Measurements from ENCODE around the gene DCST2. TPM values are rescaled to one million over a fixed set of nuclear protein-coding genes. Genes with fewer than 3 reads are reported as not detected.

The DCST2 gene
- total RNA-seq, 1 experiment from 2014 or later: 0.61 TPM

DNA sequence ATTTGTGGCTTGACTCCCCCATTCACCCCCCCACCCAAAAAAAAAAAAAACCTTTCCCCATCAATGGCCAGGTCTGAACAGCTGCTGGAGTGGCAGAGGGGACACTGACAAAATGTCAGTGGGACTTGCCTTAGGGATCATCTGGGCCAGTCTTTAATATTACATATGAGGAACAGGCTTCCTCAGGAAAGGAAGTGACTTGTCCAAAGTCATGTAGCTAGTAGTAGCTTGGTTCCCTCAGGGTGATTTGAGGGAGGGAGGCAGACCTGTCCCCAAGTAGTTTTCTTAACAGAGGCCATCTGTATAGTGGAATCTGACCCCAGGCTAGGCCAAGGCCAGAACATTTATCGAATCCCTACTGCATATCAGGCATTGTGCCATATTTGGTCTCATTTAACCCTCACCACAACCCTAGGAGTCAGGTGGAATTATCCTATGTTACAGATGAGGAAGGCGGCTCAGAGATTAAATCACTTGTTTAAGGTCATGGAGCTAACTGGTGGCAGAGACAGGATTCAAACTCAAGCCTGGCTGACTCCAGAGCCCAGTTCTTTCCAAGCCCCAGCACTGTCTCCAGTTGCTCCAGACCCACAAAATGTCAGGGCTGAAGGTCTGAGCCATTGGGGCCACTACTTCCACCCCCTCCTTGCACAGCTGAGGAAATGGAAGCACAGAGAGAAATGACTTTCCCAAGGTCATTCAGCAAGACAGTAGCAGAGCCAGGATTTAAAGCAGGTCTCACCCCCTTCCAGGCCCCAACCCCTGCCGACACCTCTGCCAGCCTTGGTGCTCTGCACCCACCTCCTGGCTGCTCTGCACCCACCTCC lies 20.6 kb downstream of the DCST2 start:
- TF ChIP-seq, protein P1, sequence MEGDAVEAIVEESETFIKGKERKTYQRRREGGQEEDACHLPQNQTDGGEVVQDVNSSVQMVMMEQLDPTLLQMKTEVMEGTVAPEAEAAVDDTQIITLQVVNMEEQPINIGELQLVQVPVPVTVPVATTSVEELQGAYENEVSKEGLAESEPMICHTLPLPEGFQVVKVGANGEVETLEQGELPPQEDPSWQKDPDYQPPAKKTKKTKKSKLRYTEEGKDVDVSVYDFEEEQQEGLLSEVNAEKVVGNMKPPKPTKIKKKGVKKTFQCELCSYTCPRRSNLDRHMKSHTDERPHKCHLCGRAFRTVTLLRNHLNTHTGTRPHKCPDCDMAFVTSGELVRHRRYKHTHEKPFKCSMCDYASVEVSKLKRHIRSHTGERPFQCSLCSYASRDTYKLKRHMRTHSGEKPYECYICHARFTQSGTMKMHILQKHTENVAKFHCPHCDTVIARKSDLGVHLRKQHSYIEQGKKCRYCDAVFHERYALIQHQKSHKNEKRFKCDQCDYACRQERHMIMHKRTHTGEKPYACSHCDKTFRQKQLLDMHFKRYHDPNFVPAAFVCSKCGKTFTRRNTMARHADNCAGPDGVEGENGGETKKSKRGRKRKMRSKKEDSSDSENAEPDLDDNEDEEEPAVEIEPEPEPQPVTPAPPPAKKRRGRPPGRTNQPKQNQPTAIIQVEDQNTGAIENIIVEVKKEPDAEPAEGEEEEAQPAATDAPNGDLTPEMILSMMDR (IDR thresholded peaks at IDR 0.05; ENCODE audit: insufficient read depth in 1 of 2, low read depth in 1 of 2, low read length in 1 of 2, severe bottlenecking in 1 of 2, unreplicated experiment in 1 of 2): no peak
- Mint-ChIP-seq H3K27ac (ENCODE audit: unreplicated experiment) (no peak overlapping the region), H3K4me1 (ENCODE audit: low read depth, unreplicated experiment) (peaks cover 21% of the 10 kb centered on the region), H3K36me3 (ENCODE audit: insufficient read depth, unreplicated experiment) (peaks cover 51% of the 10 kb centered on the region), H3K4me3 (ENCODE audit: unreplicated experiment) (no peak overlapping the region), H3K9me3 (ENCODE audit: unreplicated experiment) (no peaks in the 10 kb centered on the region), H3K27me3 (ENCODE audit: insufficient read depth, unreplicated experiment) (no peaks in the 10 kb centered on the region)
- ChIA-PET POLR2A (no interaction called here), CTCF (interaction anchor here (1.1 kb wide), 1 partner anchor 11 kb away, joined by 4 read pairs; the partner anchor contains the start of gene ZBTB7B)
- Histone ChIP-seq H3K9me3 (no peaks in the 10 kb centered on the region), H3K4me3 (ENCODE audit: low read depth, low read length) (no peak overlapping the region), H3K4me1 (peaks cover 39% of the 10 kb centered on the region), H3K36me3 (ENCODE audit: control insufficient read depth, insufficient read depth, low read length) (peaks cover 1% of the 10 kb centered on the region), H3K27me3 (replicated peaks; ENCODE audit: control insufficient read depth, insufficient read depth, low read length) (no peaks in the 10 kb centered on the region)
- BruUV-seq (replicated peaks): no TSS peak
- intact Hi-C loops (cut with micrococcal nuclease; ENCODE audit: unreplicated experiment): no loop called here
- DNase-seq: no peak

GRCh38 chr1:155012026-155012546 lies 21.5 kb downstream of the DCST2 start:
- ChIA-PET CTCF (interaction anchor here (1.1 kb wide), 1 partner anchor 10 kb away, joined by 4 read pairs; the partner anchor contains the start of gene ZBTB7B), POLR2A (no interaction called here)
- intact Hi-C loops (cut with micrococcal nuclease; ENCODE audit: unreplicated experiment): no loop called here
- TF ChIP-seq, protein P1 (IDR thresholded peaks at IDR 0.05; ENCODE audit: insufficient read depth in 1 of 2, low read depth in 1 of 2, low read length in 1 of 2, severe bottlenecking in 1 of 2, unreplicated experiment in 1 of 2): no peak
- Mint-ChIP-seq H3K9me3 (ENCODE audit: unreplicated experiment) (no peaks in the 10 kb centered on the region), H3K27me3 (ENCODE audit: insufficient read depth, unreplicated experiment) (no peaks in the 10 kb centered on the region), H3K4me1 (ENCODE audit: low read depth, unreplicated experiment) (peaks cover 21% of the 10 kb centered on the region), H3K27ac (ENCODE audit: unreplicated experiment) (no peak overlapping the region), H3K36me3 (ENCODE audit: insufficient read depth, unreplicated experiment) (peaks cover 43% of the 10 kb centered on the region), H3K4me3 (ENCODE audit: unreplicated experiment) (no peak overlapping the region)
- H3K4me1 ChIP-seq: peaks cover 42% of the 10 kb centered on the region
- no peak overlapping the region for H3K4me3 ChIP-seq (ENCODE audit: low read depth, low read length)
- H3K36me3 ChIP-seq (ENCODE audit: control insufficient read depth, insufficient read depth, low read length): peaks cover 1% of the 10 kb centered on the region
- no TSS peak for BruUV-seq (replicated peaks)
- no peak for DNase-seq
- no peaks in the 10 kb centered on the region for H3K27me3 ChIP-seq (replicated peaks; ENCODE audit: control insufficient read depth, insufficient read depth, low read length)
- H3K9me3 ChIP-seq: no peaks in the 10 kb centered on the region

DNA sequence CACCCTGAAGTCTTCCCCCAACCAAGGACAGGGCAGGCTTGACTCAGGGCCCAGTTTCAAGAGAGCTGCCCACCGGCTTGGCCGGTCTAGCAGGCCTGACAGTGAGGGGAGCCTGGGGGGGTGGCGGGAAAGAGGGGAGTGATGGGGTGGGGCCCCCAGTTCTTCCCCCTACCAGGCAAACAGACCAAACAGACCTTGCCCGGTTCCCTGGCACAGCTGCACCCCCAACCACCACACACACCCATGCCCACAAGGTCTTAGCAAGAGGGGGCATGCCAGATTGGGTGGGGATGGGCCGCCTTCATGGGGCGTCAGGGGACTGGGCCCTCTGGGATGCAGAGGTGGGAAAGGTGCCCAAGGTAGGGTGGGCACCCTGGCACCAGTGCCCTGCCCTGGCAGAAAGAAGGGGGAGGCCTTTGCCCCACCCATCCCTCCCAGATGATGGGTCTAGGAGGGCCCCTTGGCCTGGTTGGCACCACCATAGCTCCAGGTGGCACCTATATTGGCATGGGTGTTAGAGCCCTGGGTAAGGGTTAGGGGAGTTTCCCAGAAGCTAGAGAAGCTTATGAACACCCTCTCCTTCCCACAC lies 22.1 kb downstream of the DCST2 start:
- H3K27me3 Mint-ChIP-seq (ENCODE audit: insufficient read depth, unreplicated experiment): no peaks in the 10 kb centered on the region
- no peak overlapping the region for H3K27ac Mint-ChIP-seq (ENCODE audit: unreplicated experiment)
- ChIA-PET CTCF (no interaction called here), POLR2A (no interaction called here)
- Histone ChIP-seq H3K4me3 (ENCODE audit: low read depth, low read length) (no peak overlapping the region), H3K36me3 (ENCODE audit: control insufficient read depth, insufficient read depth, low read length) (peaks cover under 1% of the 10 kb centered on the region), H3K4me1 (peaks cover 42% of the 10 kb centered on the region), H3K9me3 (no peaks in the 10 kb centered on the region), H3K27me3 (replicated peaks; ENCODE audit: control insufficient read depth, insufficient read depth, low read length) (no peaks in the 10 kb centered on the region)
- DNase-seq: no peak
- H3K9me3 Mint-ChIP-seq (ENCODE audit: unreplicated experiment): no peaks in the 10 kb centered on the region
- H3K4me3 Mint-ChIP-seq (ENCODE audit: unreplicated experiment): no peak overlapping the region
- peaks cover 25% of the 10 kb centered on the region for H3K4me1 Mint-ChIP-seq (ENCODE audit: low read depth, unreplicated experiment)
- intact Hi-C loops (cut with micrococcal nuclease; ENCODE audit: unreplicated experiment): no loop called here
- no TSS peak for BruUV-seq (replicated peaks)
- TF ChIP-seq, protein P1 (IDR thresholded peaks at IDR 0.05; ENCODE audit: insufficient read depth in 1 of 2, low read depth in 1 of 2, low read length in 1 of 2, severe bottlenecking in 1 of 2, unreplicated experiment in 1 of 2): no peak
- peaks cover 43% of the 10 kb centered on the region for H3K36me3 Mint-ChIP-seq (ENCODE audit: insufficient read depth, unreplicated experiment)
